ENCODE results near the gene DERL3.

The DERL3 gene

DNA sequence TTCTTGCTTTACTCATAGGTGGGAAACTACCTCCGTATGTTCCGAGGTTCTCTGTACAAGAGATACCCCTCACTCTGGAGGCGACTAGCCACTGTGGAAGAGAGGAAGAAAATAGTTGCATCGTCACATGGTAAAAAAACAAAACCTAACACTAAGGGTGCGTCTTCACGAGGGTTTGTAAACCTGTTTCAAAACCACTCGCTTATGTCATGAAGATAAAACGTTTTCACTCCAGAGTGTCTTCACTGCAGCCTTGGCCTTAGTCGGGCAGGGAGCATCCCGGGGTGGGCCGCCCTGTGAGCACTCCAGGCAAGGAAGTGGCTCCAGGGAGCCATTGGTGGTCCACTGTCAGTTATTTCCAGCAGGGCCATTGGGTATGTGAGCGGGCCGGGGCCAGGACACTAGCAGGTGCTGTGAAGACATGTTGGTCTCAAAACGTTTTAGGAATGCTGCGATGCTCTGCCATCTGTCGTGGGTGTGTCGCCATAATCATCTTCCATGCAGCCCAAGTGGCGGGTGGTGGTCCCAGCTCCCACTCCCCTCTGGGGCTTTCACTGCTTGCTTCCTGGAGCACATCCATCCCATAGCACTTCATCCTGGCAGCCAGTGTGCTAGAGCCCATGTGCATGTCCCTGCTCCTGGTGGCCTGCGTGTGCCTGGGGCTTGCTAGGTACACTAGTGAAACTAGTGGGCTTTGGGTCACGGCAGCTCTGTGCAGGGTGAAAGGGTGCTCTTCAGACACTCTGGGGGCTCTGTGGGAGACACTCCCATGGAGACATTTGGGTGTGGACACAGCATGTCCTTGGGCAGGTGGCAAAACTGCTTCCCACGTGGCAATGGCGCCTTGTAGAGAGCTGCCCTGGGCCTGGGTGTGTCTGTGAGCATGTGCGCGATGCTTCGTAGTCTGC is 46.8 kb downstream of the DERL3 start:
- Histone ChIP-seq H3K27me3 (ENCODE audit: insufficient read depth, low read length, poor library complexity) (no peaks in the 10 kb centered on the region), H4K20me1 (ENCODE audit: insufficient read depth, low read length) (peaks cover 64% of the 10 kb centered on the region), H3K9ac (ENCODE audit: low read depth, low read length) (no peak overlapping the region), H3K4me1 (ENCODE audit: insufficient read depth, low read length) (peaks cover 28% of the 10 kb centered on the region), H3K36me3 (ENCODE audit: insufficient read depth, low read length) (peaks cover 78% of the 10 kb centered on the region), H3K9me3 (ENCODE audit: insufficient read depth, low read length, severe bottlenecking) (no peaks in the 10 kb centered on the region), H3K4me2 (ENCODE audit: insufficient read depth, low read length) (no peak overlapping the region), H3K4me3 (ENCODE audit: low read depth in 1 of 2, low read length in 2 of 2) (no peak overlapping the region), H2AFZ (ENCODE audit: low read depth, low read length) (no peak overlapping the region), H3K79me2 (ENCODE audit: insufficient read depth, low read length) (peaks cover 65% of the 10 kb centered on the region), H3K27ac (ENCODE audit: low read length) (no peak overlapping the region)
- TF ChIP-seq CTCF (IDR thresholded peaks at IDR 0.05; ENCODE audit: borderline replicate concordance, extremely low read depth, low read length, poor library complexity, severe bottlenecking) (no peak), EZH2 (IDR thresholded peaks at IDR 0.05; ENCODE audit: borderline replicate concordance, low read depth, low read length, severe bottlenecking) (no peak)
- DNase-seq: no peak
- no peak for ATAC-seq (ENCODE audit: insufficient read depth, low read depth)

GRCh38 chr22:23790819-23791737 is 47.7 kb downstream of the DERL3 start:
- no peaks in the 10 kb centered on the region for H3K27me3 ChIP-seq (ENCODE audit: insufficient read depth, low read length, poor library complexity)
- peaks cover 66% of the 10 kb centered on the region for H3K79me2 ChIP-seq (ENCODE audit: insufficient read depth, low read length)
- no peak overlapping the region for H3K9ac ChIP-seq (ENCODE audit: low read depth, low read length)
- DNase-seq (no peak), ATAC-seq (ENCODE audit: insufficient read depth, low read depth) (no peak)
- H3K4me3 ChIP-seq (ENCODE audit: low read depth in 1 of 2, low read length in 2 of 2): no peak overlapping the region
- peaks cover 57% of the 10 kb centered on the region for H4K20me1 ChIP-seq (ENCODE audit: insufficient read depth, low read length)
- no peak overlapping the region for H2AFZ ChIP-seq (ENCODE audit: low read depth, low read length)
- H3K4me1 ChIP-seq (ENCODE audit: insufficient read depth, low read length): peaks cover 35% of the 10 kb centered on the region
- H3K4me2 ChIP-seq (ENCODE audit: insufficient read depth, low read length): no peak overlapping the region
- H3K27ac ChIP-seq (ENCODE audit: low read length): no peak overlapping the region
- H3K9me3 ChIP-seq (ENCODE audit: insufficient read depth, low read length, severe bottlenecking): no peaks in the 10 kb centered on the region
- TF ChIP-seq EZH2 (IDR thresholded peaks at IDR 0.05; ENCODE audit: borderline replicate concordance, low read depth, low read length, severe bottlenecking) (no peak), CTCF (IDR thresholded peaks at IDR 0.05; ENCODE audit: borderline replicate concordance, extremely low read depth, low read length, poor library complexity, severe bottlenecking) (no peak)
- peaks cover 71% of the 10 kb centered on the region for H3K36me3 ChIP-seq (ENCODE audit: insufficient read depth, low read length)

- Histone ChIP-seq H3K27me3 (ENCODE audit: insufficient read depth, low read length, poor library complexity) (no peaks in the 10 kb centered on the region), H3K79me2 (ENCODE audit: insufficient read depth, low read length) (peaks cover 66% of the 10 kb centered on the region), H3K36me3 (ENCODE audit: insufficient read depth, low read length) (peaks cover 58% of the 10 kb centered on the region), H3K9ac (ENCODE audit: low read depth, low read length) (peak overlapping the region; percentile 22; the same call in 1 of the 2 replicates), H3K4me2 (ENCODE audit: insufficient read depth, low read length) (peak overlapping the region; percentile 76; the same call in 1 of the 2 replicates), H4K20me1 (ENCODE audit: insufficient read depth, low read length) (peaks cover 57% of the 10 kb centered on the region), H3K27ac (ENCODE audit: low read length) (no peak overlapping the region), H3K9me3 (ENCODE audit: insufficient read depth, low read length, severe bottlenecking) (no peaks in the 10 kb centered on the region), H3K4me3 (ENCODE audit: low read depth in 1 of 2, low read length in 2 of 2) (0 out of 4 replicates have a peak overlapping the region, but pooled peaks of 1 of the 2 experiments have one; percentile 29), H2AFZ (ENCODE audit: low read depth, low read length) (no peak overlapping the region), H3K4me1 (ENCODE audit: insufficient read depth, low read length) (peaks cover 42% of the 10 kb centered on the region)
- no peak for DNase-seq
- no peak for ATAC-seq (ENCODE audit: insufficient read depth, low read depth)
- TF ChIP-seq CTCF (IDR thresholded peaks at IDR 0.05; ENCODE audit: borderline replicate concordance, extremely low read depth, low read length, poor library complexity, severe bottlenecking) (no peak), EZH2 (IDR thresholded peaks at IDR 0.05; ENCODE audit: borderline replicate concordance, low read depth, low read length, severe bottlenecking) (no peak)
Measured at GRCh38 chr22:23789638-23790037, 49.2 kb downstream of the DERL3 start.
